ENCODE data around the gene PDE1C.
"Not testable (repeated sequence)": the region's sequence is repeated elsewhere in the genome, so short reads cannot be mapped to it uniquely, and the experiment has no call there.

The PDE1C gene

GRCh38 chr7:31851119-31851518 is 219.1 kb downstream of the PDE1C start:
- H3K4me3 ChIP-seq (ENCODE audit: control insufficient read depth, low read depth, low read length): no peak overlapping the region
- TF ChIP-seq CTCF (conservative IDR thresholded peaks at IDR 0.05; ENCODE audit: control insufficient read depth, insufficient read depth, low read depth, low read length): no peak
- DNase-seq (ENCODE audit: low read depth): no peak

DNA sequence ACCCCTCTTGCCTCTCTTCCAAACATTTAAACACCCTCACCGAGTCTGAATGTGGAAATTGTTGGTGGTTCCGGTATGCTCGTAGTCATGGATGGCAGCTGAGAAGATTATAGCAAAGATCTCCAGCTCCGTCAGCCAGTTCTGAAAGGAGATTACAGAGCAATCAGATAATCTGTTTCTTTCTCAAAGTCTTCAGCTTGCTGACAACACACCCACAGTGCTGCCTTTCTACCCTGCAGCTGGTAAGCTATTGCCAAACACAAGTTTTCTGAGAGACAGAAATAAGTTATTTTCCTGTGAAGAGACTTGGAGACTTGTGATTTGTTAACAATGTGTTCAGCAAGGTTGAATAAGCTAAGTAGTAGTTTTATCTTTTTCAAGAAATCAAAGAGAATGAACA is 219.6 kb downstream of the PDE1C start:
- no peak for TF ChIP-seq CTCF (conservative IDR thresholded peaks at IDR 0.05; ENCODE audit: control insufficient read depth, insufficient read depth, low read depth, low read length)
- no peak for DNase-seq (ENCODE audit: low read depth)
- no peak overlapping the region for H3K4me3 ChIP-seq (ENCODE audit: control insufficient read depth, low read depth, low read length)

GRCh38 chr7:31850066-31850465 is 220.1 kb downstream of the PDE1C start:
- DNase-seq (ENCODE audit: low read depth): no peak
- no peak overlapping the region for H3K4me3 ChIP-seq (ENCODE audit: control insufficient read depth, low read depth, low read length)
- TF ChIP-seq CTCF (conservative IDR thresholded peaks at IDR 0.05; ENCODE audit: control insufficient read depth, insufficient read depth, low read depth, low read length): no peak

GRCh38 chr7:31835471-31835870 is 234.7 kb downstream of the PDE1C start:
- H3K4me3 ChIP-seq (ENCODE audit: control insufficient read depth, low read depth, low read length): no peak overlapping the region
- DNase-seq (ENCODE audit: low read depth): no peak
- no peak for TF ChIP-seq CTCF (conservative IDR thresholded peaks at IDR 0.05; ENCODE audit: control insufficient read depth, insufficient read depth, low read depth, low read length)

DNA sequence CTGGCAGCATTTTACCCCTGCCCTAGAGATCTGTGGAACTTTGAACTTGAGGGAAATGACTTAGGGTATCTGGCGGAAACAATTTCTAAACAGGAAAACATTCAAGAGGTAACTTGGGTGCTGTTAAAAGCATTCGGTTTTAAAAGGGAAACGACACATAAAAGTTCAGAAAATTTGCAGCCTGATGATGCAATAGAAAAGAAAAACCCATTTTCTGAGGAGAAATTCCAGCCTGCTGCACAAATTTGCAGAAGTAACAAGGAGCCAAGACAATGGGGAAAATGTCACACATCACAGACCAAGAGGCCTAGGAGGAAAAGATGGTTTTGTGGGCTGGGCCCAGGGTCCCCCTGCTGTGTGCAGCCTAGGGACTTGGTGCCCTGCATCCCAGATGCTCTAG is 236.6 kb downstream of the PDE1C start:
- not testable (repeated sequence) for H3K4me3 ChIP-seq (ENCODE audit: control insufficient read depth, low read depth, low read length); DNase-seq (ENCODE audit: low read depth)

DNA sequence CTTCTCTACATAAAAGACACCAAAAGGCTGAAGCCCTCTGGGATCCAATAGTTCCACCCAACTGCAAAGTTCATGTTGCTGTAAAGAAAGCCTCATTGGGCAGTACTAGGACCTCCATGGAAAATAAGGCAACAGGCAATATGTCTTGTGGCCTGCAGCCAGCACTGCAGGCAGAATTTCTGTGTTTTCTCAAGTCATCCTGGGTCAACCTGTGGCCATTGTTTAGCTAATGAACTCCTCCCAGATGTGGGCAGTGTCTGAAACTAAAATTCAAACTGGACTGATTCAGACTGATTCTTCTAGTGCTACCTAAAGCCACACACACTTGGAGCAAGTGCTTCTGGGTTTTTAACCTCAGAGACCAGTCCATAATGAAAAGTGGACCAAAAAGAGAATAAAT is 241.7 kb downstream of the PDE1C start:
- TF ChIP-seq CTCF (conservative IDR thresholded peaks at IDR 0.05; ENCODE audit: control insufficient read depth, insufficient read depth, low read depth, low read length): no peak
- no peak overlapping the region for H3K4me3 ChIP-seq (ENCODE audit: control insufficient read depth, low read depth, low read length)
- DNase-seq (ENCODE audit: low read depth): no peak

GRCh38 chr7:31825576-31825975 is 244.6 kb downstream of the PDE1C start:
- TF ChIP-seq CTCF (conservative IDR thresholded peaks at IDR 0.05; ENCODE audit: control insufficient read depth, insufficient read depth, low read depth, low read length): no peak
- no peak for DNase-seq (ENCODE audit: low read depth)
- no peak overlapping the region for H3K4me3 ChIP-seq (ENCODE audit: control insufficient read depth, low read depth, low read length)
